Coronary artery (tissue), 2 donors: ENCODE measurements around the gene ARAP3.

Experiments used
- DNase-seq: peaks from one replicate; pipeline ENCODE4 v3.0.0-alpha.2; 2017; ENCODE audit warnings: low spot score
- H3K27ac ChIP-seq, 2 donors: fragments of 200-600 bp; sonication (generic); one replicate each; pipeline ENCODE4 v1.5.1; 2016 to 2019
- H3K4me3 ChIP-seq: fragments of 200-600 bp; sonication (generic); 2 replicates; pipeline ENCODE4 v1.5.1; 2016; ENCODE audit warnings: mild to moderate bottlenecking, moderate library complexity
- TF ChIP-seq, protein P1 (sequence below): fragments of 200-600 bp; sonication (generic); IDR thresholded peaks from one replicate; pipeline ENCODE4 v1.5.1; 2019; ENCODE audit warnings: antibody characterized with exemption

The ARAP3 gene

DNA sequence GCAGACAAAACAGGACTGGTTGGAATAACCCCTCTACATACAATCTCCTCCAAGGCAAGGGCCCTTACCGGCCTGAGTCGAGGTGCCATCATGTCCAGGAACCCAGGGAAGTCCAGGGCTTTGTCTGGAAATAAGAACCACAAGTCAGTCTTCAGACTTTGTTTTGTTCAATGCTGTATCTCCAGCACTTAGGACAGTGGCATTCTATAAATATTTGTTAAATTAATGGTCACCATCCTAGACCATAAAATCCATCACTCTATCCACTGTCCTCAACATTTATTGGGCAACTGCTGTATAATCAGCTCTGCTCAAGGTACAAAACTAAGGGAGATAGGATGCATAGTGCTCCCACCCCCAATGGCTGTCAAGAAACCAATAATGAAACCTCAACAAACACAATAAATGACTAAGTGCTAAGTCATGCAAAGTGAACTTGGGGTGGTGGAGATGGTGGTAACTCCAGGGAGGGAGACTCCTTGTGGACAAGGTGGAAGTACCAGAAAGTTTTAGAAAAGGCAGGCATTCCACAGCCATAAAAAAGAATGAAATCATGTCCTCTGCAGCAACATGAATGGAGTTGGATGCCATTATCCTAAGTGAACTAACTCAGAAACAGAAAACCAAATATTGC lies 40.3 kb downstream of the ARAP3 start:
- H3K27ac ChIP-seq, result no peak overlapping the region
- no peak overlapping the region for H3K4me3 ChIP-seq
- TF ChIP-seq, protein P1, sequence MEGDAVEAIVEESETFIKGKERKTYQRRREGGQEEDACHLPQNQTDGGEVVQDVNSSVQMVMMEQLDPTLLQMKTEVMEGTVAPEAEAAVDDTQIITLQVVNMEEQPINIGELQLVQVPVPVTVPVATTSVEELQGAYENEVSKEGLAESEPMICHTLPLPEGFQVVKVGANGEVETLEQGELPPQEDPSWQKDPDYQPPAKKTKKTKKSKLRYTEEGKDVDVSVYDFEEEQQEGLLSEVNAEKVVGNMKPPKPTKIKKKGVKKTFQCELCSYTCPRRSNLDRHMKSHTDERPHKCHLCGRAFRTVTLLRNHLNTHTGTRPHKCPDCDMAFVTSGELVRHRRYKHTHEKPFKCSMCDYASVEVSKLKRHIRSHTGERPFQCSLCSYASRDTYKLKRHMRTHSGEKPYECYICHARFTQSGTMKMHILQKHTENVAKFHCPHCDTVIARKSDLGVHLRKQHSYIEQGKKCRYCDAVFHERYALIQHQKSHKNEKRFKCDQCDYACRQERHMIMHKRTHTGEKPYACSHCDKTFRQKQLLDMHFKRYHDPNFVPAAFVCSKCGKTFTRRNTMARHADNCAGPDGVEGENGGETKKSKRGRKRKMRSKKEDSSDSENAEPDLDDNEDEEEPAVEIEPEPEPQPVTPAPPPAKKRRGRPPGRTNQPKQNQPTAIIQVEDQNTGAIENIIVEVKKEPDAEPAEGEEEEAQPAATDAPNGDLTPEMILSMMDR, result no peak
- DNase-seq, result peak; percentile 5

- peak; percentile 46 for DNase-seq
Observed at GRCh38 chr5:141640698-141641097, 41.3 kb downstream of the ARAP3 start.

GRCh38 chr5:141640051-141640415 lies 42.0 kb downstream of the ARAP3 start:
- H3K4me3 ChIP-seq, result no peak overlapping the region
- H3K27ac ChIP-seq, result no peak overlapping the region
- DNase-seq, result no peak
- TF ChIP-seq, protein P1, result no peak

More at GRCh38 chr5:141640698-141641097, 41.3 kb downstream of the ARAP3 start:
- Histone ChIP-seq H3K4me3 (no peak overlapping the region), H3K27ac (no peak overlapping the region)
- TF ChIP-seq, protein P1, result no peak

GRCh38 chr5:141639357-141640050 lies 42.5 kb downstream of the ARAP3 start:
- TF ChIP-seq, protein P1, result no peak
- peak; percentile 71 for DNase-seq
- no peak overlapping the region for H3K4me3 ChIP-seq
- H3K27ac ChIP-seq, result no peak overlapping the region

DNA sequence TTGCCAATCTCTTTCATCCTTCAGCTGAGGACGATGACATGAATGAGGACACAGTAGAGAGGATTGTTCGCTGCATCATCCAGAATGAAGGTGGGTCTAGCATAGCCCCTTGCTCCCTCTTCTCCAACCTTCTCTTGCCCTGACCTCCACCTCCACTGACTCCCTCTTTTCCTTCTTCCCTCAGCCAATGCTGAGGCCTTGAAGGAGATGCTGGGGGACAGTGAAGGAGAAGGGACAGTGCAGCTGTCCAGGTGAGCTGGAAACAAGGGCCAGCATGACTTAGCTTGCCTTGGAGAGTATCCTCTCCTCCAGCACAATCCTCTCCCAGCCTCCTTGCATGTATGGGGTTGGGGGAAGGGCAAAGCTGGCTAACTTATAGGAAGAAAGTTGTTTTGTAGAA lies 43.3 kb downstream of the ARAP3 start:
- Histone ChIP-seq H3K4me3 (no peak overlapping the region), H3K27ac (no peak overlapping the region)
- DNase-seq, result peak; percentile 65
- TF ChIP-seq, protein P1, result no peak

- no peak for DNase-seq
- TF ChIP-seq, protein P1, result no peak
- Histone ChIP-seq H3K27ac (no peak overlapping the region), H3K4me3 (peak overlapping the region; percentile 86)
Observed at GRCh38 chr5:141637767-141638419, 44.1 kb downstream of the ARAP3 start.
